ENCODE measurements around the gene ZNF740.

DNA sequence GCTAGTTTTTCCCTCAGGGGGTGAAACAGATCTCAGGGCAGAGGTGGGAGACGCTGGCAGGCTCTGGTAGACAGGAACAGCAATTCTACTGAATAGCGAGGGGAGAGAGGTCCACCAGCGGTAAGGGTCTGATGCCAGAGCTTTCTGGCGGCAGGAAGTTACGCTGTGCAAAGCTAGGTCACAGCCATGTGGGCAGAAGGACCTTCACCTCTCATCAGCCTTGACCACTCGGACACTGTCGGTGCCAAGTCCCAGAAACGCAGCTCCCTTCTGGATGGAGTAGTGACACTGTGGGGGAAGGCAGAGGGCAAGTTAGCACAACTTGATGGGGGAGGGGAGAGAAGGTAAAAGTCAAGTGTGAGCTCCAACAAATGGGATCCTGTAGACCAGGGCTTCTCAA lies 10.3 kb upstream of the ZNF740 start:
- no peak for TF ChIP-seq CTCF (IDR thresholded peaks at IDR 0.05 in 2 of 3, conservative IDR thresholded peaks at IDR 0.05 in 1 of 3; ENCODE audit: borderline replicate concordance in 1 of 3, insufficient read depth in 1 of 3, low read depth in 2 of 3, low read length in 2 of 3)
- TF ChIP-seq CBX3 (IDR thresholded peaks at IDR 0.05; ENCODE audit: low read depth) = no peak
- TF ChIP-seq ELF1 (IDR thresholded peaks at IDR 0.05; ENCODE audit: borderline replicate concordance, low read depth) = no peak
- no peak for TF ChIP-seq POLR2AphosphoS5 (IDR thresholded peaks at IDR 0.05; ENCODE audit: low read depth, low read length)
- TF ChIP-seq EZH2phosphoT487 (IDR thresholded peaks at IDR 0.05; ENCODE audit: borderline replicate concordance) = no peak
- no peak for TF ChIP-seq CEBPB (IDR thresholded peaks at IDR 0.05; ENCODE audit: low read depth)
- TF ChIP-seq POLR2A (IDR thresholded peaks at IDR 0.05; ENCODE audit: borderline replicate concordance, extremely low read depth, insufficient read depth, insufficient read length) = no peak
- TF ChIP-seq RAD21 (IDR thresholded peaks at IDR 0.05; ENCODE audit: low read depth) = no peak
- TF ChIP-seq EZH2 (IDR thresholded peaks at IDR 0.05) = no peak
- TF ChIP-seq MAX (IDR thresholded peaks at IDR 0.05) = no peak
- TF ChIP-seq SIN3A (IDR thresholded peaks at IDR 0.05; ENCODE audit: low read depth) = no peak
- TF ChIP-seq SP1 (IDR thresholded peaks at IDR 0.05; ENCODE audit: low read depth) = no peak
- no peak for TF ChIP-seq REST (IDR thresholded peaks at IDR 0.05; ENCODE audit: low read depth)
